GM20000 (cell line): ENCODE results near the gene PRKG1.
"Not testable (repeated sequence)": the region's sequence is repeated elsewhere in the genome, so short reads cannot be mapped to it uniquely, and the experiment has no call there.

ENCODE experiments used
- DNase-seq: peaks from one replicate; pipeline ENCODE4 v3.0.0; 2012; ENCODE audit warnings: low spot score
- TF ChIP-seq, protein P1 (sequence below): IDR thresholded peaks from 2 replicates; pipeline ENCODE4 v1.5.1; 2012; ENCODE audit warnings: mild to moderate bottlenecking, control low read depth; ENCODE audit errors: extremely low read depth, missing control alignments

Gene PRKG1

DNA sequence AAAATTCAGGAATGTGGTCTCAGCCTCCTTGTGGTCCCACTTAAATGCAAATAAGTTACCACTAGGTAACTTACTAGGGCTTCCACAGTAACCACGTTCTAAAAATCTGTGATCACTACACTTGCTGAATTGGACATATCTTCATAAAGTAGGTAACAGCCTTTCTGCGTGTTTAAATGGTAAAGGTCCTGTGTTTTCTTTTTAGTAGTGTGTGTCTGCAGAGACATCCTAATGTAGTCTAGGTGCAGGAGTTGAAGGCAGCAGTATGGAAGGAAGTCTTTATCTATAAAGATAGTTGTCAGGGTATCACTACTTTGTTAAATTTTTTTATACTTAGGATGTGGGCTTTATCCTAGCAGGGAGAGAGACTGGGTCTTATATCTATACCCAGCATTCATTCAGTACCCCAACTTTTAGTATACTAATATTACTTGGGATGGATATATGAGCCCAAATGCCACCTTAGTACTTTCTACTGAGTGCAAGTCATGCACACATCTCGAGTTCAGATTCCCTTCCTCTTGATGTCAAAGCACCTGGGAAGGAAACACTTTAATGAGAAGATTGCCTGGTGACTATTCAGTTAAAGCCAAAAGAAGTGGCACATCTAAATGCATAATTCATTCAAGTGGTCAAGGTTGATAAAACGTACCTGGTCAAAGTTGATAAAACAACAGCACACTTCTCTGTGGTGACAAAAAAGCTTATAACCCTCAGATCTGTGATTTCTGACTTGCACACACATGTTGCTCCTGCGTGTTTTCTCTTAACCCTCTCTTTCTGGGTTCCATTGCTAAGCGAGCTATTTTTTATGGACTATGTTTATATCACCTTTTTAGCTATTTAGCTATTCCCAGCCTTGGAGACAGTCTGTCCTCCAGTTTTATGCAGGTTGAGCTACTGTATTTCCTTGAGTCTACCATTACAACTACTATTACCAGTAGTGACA lies 958.7 kb downstream of the PRKG1 start:
- TF ChIP-seq, protein P1, sequence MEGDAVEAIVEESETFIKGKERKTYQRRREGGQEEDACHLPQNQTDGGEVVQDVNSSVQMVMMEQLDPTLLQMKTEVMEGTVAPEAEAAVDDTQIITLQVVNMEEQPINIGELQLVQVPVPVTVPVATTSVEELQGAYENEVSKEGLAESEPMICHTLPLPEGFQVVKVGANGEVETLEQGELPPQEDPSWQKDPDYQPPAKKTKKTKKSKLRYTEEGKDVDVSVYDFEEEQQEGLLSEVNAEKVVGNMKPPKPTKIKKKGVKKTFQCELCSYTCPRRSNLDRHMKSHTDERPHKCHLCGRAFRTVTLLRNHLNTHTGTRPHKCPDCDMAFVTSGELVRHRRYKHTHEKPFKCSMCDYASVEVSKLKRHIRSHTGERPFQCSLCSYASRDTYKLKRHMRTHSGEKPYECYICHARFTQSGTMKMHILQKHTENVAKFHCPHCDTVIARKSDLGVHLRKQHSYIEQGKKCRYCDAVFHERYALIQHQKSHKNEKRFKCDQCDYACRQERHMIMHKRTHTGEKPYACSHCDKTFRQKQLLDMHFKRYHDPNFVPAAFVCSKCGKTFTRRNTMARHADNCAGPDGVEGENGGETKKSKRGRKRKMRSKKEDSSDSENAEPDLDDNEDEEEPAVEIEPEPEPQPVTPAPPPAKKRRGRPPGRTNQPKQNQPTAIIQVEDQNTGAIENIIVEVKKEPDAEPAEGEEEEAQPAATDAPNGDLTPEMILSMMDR: no peak
- DNase-seq: no peak

GRCh38 chr10:52039002-52039793 lies 964.9 kb downstream of the PRKG1 start:
- not testable (repeated sequence) for DNase-seq

DNA sequence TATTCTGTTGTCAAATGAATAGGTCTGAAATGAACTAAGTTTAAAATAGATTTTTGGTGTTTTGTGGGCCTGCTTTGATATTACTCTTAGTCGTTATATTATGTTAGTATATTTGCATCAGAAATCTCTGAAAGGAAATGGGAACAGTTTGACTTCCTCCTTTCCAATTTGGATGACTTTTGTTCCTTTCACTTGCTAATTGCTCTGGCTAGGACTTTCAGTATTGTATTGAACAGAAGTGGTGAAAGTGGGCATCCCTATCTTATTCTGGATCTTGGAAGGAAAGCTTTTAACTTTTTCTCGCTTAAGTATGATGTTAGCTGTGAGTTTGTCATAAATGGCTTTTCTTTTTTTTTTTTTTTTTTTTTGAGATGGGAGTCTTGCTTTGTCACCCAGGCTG lies 966.2 kb downstream of the PRKG1 start:
- no peak for DNase-seq
- TF ChIP-seq, protein P1: no peak

- no peak for DNase-seq
- TF ChIP-seq, protein P1: no peak
These were observed 969.5 kb downstream of the PRKG1 start for GRCh38 chr10:52043811-52044210.

GRCh38 chr10:52048051-52048450 lies 973.8 kb downstream of the PRKG1 start:
- TF ChIP-seq, protein P1: no peak
- DNase-seq: no peak

GRCh38 chr10:52050429-52051047 lies 976.3 kb downstream of the PRKG1 start:
- TF ChIP-seq, protein P1: no peak
- DNase-seq: no peak

DNA sequence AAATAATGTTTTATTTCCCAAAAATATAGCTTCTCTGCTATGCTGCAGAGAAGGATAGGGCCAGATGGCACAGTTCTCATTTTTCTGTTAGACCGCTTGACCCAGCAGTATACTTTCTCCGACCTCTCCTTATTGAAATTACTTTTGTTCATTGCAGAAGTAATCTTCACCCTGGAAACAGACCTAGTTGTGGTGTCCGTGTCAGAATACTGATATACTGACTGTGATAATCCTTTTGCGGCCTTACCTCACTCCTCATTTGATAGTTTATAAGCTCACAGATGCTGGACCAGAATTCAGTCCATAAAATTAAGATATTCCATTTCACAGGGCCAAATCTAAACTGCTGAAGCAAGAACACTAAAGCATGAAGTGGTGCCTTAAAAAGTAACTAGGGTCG lies 979.2 kb downstream of the PRKG1 start:
- DNase-seq: no peak
- TF ChIP-seq, protein P1: no peak
